Ovary (tissue), 3 donors: ENCODE measurements around the gene TRIM32.

Experiments
- POLR2A ChIP-seq: fragments of 450-650 bp; IDR thresholded peaks from one replicate; pipeline ENCODE4 v1.6.1; 2017; ENCODE audit warnings: antibody characterized with exemption, mild to moderate bottlenecking, moderate library complexity
- TF ChIP-seq, protein P1 (sequence below), 3 donors: fragments of 450-650 bp in 2 of 3; fragments of 200-600 bp in 1 of 3; IDR thresholded peaks; one replicate each; pipeline versions ENCODE4 v1.5.1 to v1.8.0; 2016 to 2022; ENCODE audit warnings: antibody characterized with exemption in 3 of 3, mild to moderate bottlenecking in 1 of 3
- donor health status: DM: no; HTN: no; CAD: no.

DNA sequence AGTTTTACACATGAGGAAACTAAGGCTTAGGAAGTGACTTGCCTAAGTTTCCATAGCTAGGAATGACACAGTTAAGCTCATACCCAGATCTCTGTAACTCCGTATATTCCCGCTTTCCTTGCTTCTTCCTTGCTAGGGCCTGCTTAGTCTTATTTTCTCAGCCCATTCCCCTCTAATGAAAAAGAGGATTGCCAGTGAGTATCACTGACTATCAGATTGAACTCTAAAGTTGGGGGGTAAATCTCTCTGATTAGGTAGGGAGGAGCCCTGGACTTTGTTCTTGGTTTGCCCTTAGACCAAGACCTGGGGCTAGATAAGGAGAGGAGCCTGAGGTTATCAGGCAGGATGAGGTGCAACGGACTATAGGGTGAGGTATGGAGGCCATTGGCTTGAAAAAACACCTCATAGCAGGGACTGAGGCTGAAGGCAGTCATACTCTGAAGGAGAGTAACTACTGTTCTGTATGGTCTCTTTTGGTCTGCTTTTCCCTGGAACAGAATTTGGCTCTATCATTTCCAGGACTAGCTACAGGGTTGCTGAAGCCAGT is 2.5 kb downstream of the TRIM32 start:
- TF ChIP-seq, protein P1, sequence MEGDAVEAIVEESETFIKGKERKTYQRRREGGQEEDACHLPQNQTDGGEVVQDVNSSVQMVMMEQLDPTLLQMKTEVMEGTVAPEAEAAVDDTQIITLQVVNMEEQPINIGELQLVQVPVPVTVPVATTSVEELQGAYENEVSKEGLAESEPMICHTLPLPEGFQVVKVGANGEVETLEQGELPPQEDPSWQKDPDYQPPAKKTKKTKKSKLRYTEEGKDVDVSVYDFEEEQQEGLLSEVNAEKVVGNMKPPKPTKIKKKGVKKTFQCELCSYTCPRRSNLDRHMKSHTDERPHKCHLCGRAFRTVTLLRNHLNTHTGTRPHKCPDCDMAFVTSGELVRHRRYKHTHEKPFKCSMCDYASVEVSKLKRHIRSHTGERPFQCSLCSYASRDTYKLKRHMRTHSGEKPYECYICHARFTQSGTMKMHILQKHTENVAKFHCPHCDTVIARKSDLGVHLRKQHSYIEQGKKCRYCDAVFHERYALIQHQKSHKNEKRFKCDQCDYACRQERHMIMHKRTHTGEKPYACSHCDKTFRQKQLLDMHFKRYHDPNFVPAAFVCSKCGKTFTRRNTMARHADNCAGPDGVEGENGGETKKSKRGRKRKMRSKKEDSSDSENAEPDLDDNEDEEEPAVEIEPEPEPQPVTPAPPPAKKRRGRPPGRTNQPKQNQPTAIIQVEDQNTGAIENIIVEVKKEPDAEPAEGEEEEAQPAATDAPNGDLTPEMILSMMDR (IDR thresholded peaks at IDR 0.05) = no peak
- TF ChIP-seq POLR2A = no peak
